Measurements from ENCODE around the gene SWAP70.
"Not testable (repeated sequence)": the region's sequence is repeated elsewhere in the genome, so short reads cannot be mapped to it uniquely, and the experiment has no call there.

SWAP70 gene

DNA sequence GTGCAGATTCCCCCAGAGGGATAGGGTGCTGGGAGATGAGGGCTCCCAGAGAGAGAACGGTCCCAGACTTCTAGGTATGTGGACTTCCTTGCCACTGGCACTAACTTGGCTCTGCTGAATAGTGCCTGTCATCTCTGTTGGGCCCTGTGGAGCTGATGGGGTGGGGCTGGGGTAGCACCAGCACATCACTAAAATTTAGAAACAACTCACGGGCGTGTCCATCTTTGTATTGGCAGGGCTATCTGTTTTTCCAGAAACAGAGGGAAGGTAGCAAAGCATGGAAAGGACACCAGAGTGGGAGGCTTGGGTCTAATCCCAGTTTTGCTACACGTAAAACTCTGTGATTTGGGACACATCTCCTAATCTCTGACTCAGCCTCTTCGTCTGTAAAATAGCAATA is 25.8 kb downstream of the SWAP70 start:
- no peak for DNase-seq (ENCODE audit: low read depth in 4 of 4, low spot score in 1 of 4)

DNA sequence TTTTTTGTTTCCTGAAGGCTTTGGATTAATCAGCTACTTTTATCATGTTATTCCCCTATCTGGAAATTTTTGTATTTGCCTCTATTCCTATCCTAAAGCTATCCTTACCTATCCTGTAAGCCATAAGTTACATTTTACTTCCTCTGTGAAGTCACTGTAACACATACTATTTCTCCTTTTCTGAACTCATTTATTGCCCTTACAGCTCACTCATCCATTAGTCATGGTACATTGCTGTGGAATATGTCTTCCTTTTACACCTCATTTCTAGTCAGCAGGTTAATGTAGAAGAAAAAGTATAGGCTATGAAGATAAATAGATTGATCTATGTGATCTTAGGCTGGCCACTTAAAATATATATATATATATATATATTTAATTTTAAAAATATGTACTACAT is 28.0 kb downstream of the SWAP70 start:
- DNase-seq (ENCODE audit: low read depth in 4 of 4, low spot score in 1 of 4), result no peak

GRCh38 chr11:9692691-9693090 is 28.8 kb downstream of the SWAP70 start:
- no peak for DNase-seq (ENCODE audit: low read depth in 4 of 4, low spot score in 1 of 4)

- DNase-seq (ENCODE audit: low read depth in 4 of 4, low spot score in 1 of 4), result no peak
These were observed 30.1 kb downstream of the SWAP70 start for GRCh38 chr11:9693801-9694553.

DNA sequence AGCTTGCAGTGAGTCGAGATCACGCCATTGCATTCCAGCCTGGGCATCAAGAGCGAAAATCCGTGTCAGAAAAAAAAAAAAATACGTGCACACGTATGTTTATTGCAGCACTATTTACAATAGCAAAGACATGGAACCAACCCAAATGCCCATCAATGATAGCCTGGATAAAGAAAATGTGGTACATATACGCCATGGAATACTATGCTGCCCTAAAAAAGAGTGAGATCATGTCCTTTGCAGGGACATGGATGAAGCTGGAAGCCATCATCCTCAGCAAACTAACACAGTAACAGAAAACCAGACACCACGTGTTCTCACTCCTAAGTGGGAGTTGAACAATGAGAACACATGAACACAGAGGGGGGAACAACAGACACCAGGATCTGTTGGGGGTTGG is 31.4 kb downstream of the SWAP70 start:
- DNase-seq (ENCODE audit: low read depth in 4 of 4, low spot score in 1 of 4), result not testable (repeated sequence)

GRCh38 chr11:9697766-9698165 is 33.9 kb downstream of the SWAP70 start:
- DNase-seq (ENCODE audit: low read depth in 4 of 4, low spot score in 1 of 4), result no peak

- DNase-seq (ENCODE audit: low read depth in 4 of 4, low spot score in 1 of 4), result no peak
These were observed 36.4 kb downstream of the SWAP70 start for GRCh38 chr11:9700105-9700801.

DNA sequence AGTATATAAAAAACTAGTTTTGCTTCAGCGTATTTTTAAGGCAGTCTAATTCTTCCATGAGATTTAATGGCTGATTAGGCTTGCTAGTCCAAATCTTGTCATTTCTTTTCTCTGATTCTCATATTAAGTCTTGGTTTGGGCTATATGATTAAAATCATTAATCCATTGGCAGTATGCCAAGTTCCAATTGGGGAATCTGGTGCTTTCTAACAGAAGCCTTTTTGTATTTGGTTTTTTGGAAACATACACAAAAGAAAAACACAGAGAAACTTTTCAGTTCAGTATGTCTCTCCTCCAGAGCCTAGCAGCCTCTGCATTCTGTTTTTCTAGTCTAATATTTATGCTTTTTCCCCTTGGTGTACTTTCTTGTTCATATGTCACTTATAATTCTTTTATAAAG is 37.9 kb downstream of the SWAP70 start:
- no peak for DNase-seq (ENCODE audit: low read depth in 4 of 4, low spot score in 1 of 4)

- DNase-seq (ENCODE audit: low read depth in 4 of 4, low spot score in 1 of 4), result no peak
These were observed 39.4 kb downstream of the SWAP70 start for GRCh38 chr11:9703280-9703679.

DNA sequence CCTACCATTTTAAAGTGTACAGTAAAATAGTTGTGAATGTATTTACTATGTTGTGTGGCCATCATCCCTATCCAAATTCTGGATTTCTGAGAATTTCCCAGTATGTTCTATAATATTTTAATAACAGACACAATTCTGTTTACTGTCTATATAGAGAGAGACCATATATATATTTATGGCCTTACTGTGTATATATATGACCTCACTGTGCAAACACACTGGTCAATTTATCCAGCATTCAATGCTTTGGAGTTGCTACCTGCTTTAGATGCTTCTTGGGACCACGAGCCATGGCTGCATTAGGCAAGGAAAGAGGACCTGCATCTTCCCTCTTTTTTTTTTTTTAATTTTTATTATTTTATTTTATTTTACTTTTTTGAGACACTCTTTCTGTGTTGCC is 40.2 kb downstream of the SWAP70 start:
- DNase-seq (ENCODE audit: low read depth in 4 of 4, low spot score in 1 of 4), result no peak

GRCh38 chr11:9704620-9705019 is 40.7 kb downstream of the SWAP70 start:
- DNase-seq (ENCODE audit: low read depth in 4 of 4, low spot score in 1 of 4), result no peak

- DNase-seq (ENCODE audit: low read depth in 4 of 4, low spot score in 1 of 4), result not testable (repeated sequence)
These were observed 41.5 kb downstream of the SWAP70 start for GRCh38 chr11:9705361-9705760.

- no peak for DNase-seq (ENCODE audit: low read depth in 4 of 4, low spot score in 1 of 4)
These were observed 44.7 kb downstream of the SWAP70 start for GRCh38 chr11:9708544-9708943.

DNA sequence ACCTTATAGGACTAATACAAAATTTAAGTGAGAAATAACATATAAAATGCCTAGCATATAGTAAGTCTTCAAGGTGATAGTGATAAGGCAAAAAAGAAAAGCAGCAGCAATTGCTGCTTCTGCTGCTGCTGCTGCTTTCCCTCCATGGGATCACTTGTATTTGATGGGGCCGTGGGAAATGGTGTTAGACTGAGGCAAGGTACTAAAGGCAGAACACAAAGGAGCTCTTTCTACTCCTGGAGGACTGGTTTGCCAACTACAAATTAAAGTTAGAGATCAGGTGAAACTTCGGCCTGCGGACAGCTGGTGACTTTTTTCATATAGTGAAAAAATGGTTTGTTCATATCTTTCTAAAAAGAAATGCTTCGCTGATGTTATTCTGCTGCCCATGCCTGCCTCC is 46.3 kb downstream of the SWAP70 start:
- DNase-seq (ENCODE audit: low read depth in 4 of 4, low spot score in 1 of 4), result no peak

GRCh38 chr11:9710852-9711251 is 47.0 kb downstream of the SWAP70 start:
- no peak for DNase-seq (ENCODE audit: low read depth in 4 of 4, low spot score in 1 of 4)

GRCh38 chr11:9711454-9712307 is 47.8 kb downstream of the SWAP70 start:
- no peak for DNase-seq (ENCODE audit: low read depth in 4 of 4, low spot score in 1 of 4)

DNA sequence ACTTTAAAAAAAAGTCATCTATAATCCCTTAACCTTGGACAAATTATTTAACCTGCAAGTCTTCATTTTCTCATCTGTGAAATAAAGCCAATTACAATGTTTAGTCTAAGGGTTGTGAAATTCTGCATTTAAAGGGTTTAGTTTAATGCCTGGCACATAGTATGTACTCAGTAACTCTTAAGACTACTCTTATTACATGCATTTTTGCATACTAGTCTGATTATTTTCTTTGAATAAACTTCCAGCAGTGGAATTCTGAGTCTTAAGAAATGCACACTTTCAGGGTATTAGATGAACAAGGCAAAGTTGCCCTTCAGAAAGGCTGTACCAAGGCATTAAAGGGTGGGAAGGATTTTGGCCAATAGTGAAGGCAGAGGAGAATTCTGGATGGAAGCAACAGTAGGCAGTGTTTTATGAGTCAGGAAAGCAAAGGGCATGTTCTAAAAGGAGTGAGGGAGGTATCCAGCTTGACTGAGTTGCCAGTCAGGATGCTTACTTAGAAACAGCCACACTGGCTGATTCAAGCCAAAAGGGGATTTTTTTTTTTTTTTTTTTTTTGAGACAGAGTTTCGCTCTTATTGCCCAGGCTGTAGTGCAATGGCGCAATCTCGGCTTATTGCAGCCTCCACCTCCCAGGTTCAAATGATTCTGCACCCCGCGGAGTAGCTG is 50.5 kb downstream of the SWAP70 start:
- no peak for DNase-seq (ENCODE audit: low read depth in 4 of 4, low spot score in 1 of 4)

GRCh38 chr11:9716275-9717039 is 52.6 kb downstream of the SWAP70 start:
- DNase-seq (ENCODE audit: low read depth in 4 of 4, low spot score in 1 of 4), result no peak

- no peak for DNase-seq (ENCODE audit: low read depth in 4 of 4, low spot score in 1 of 4)
These were observed 53.1 kb downstream of the SWAP70 start for GRCh38 chr11:9717040-9717357.

DNA sequence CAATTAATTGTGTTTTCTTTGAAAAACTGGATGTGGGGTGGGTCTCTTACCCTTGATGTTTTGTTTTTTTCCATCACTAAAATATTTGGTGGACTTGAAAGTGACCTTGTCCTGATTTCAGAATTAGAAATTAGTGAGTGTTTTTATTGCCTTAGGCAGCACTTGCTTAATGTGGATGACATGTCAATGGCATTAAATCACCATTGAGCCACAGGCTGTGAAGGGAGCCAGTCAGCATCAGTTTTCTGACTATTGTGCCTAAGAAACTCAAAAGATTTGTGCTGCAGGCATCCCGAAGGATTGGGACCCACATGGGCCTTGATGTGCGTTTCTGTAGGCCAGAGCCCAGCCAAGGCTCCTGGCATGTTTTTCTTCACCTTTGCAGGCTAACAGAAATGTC is 53.8 kb downstream of the SWAP70 start:
- DNase-seq (ENCODE audit: low read depth in 4 of 4, low spot score in 1 of 4), result no peak

DNA sequence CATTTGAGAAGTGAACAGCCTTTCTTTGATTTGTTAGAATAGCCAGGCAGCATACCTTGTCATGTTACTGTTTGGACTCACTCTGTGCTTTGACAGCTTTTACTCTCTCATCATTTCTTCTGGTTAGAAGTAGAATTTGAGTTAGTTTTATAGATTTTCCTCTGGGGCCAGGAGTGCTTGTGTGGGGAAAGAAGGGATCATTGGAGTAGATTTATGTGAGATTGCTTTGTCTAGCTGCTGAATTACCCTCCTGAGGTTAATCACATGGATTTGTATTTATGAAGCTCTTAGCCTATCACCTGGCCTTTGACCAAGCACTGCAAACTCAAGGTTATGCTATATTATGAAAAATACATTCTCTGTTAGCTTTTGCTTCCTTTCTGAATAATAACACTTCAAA is 54.3 kb downstream of the SWAP70 start:
- no peak for DNase-seq (ENCODE audit: low read depth in 4 of 4, low spot score in 1 of 4)
